SU-DHL-6 (cell line): ENCODE data around the gene TRIM28.

Experiments
- H2AFZ ChIP-seq: fragments of 200-600 bp; sonication (generic); 2 replicates; pipeline ENCODE4 v1.6.1; 2014; ENCODE audit warnings: low read depth, mild to moderate bottlenecking, moderate library complexity, mixed read lengths, antibody characterized with exemption, low read length; ENCODE audit not compliant: severe bottlenecking
- H3F3A ChIP-seq: fragments of 200-600 bp; shearing (Covaris generic); 2 replicates; pipeline ENCODE4 v1.6.0; 2016; ENCODE audit warnings: antibody characterized with exemption, mild to moderate bottlenecking; ENCODE audit not compliant: insufficient read depth
- H3K27ac ChIP-seq: fragments of 200-600 bp; sonication (generic); 2 replicates; pipeline ENCODE4 v1.5.1; 2016; ENCODE audit warnings: low read depth, mild to moderate bottlenecking, low read length, moderate library complexity, mixed read lengths
- H3K27me3 ChIP-seq: fragments of 200-600 bp; sonication (generic), shearing (Covaris generic); 2 replicates; pipeline ENCODE4 v1.6.0; 2014; ENCODE audit warnings: mild to moderate bottlenecking, low read length
- H3K36me3 ChIP-seq: fragments of 200-600 bp; sonication (generic); 2 replicates; pipeline ENCODE4 v1.6.1; 2014; ENCODE audit warnings: mild to moderate bottlenecking, low read length, mixed read lengths
- H3K4me2 ChIP-seq: fragments of 300-600, 200-600 bp; shearing (Covaris generic), sonication (generic); 2 replicates; pipeline ENCODE4 v1.6.0; 2014; ENCODE audit warnings: low read length, low read depth, mild to moderate bottlenecking; ENCODE audit not compliant: poor library complexity, severe bottlenecking
- H3K4me3 ChIP-seq: fragments of 200-600 bp; sonication (generic); 2 replicates; pipeline ENCODE4 v1.5.1; 2014; ENCODE audit warnings: antibody characterized with exemption, low read length, mild to moderate bottlenecking, mixed read lengths; ENCODE audit not compliant: insufficient read depth, poor library complexity, severe bottlenecking
- H3K79me2 ChIP-seq: fragments of 200-600 bp; sonication (generic); 2 replicates; pipeline ENCODE4 v1.6.1; 2014; ENCODE audit warnings: mild to moderate bottlenecking, low read length, moderate library complexity; ENCODE audit not compliant: insufficient read depth
- H3K9ac ChIP-seq: fragments of 200-600 bp; sonication (generic); 2 replicates; pipeline ENCODE4 v1.7.0; 2014; ENCODE audit warnings: mild to moderate bottlenecking, low read length
- H3K9me2 ChIP-seq: fragments of 200-600 bp; sonication (generic); replicated peaks from 2 replicates; pipeline ENCODE4 v1.6.1; 2014; ENCODE audit warnings: low read length; ENCODE audit not compliant: insufficient read depth
- H3K9me3 ChIP-seq: fragments of 200-600 bp; sonication (generic); 2 replicates; pipeline ENCODE4 v1.6.1; 2014; ENCODE audit warnings: low read length, mixed read lengths; ENCODE audit not compliant: insufficient read depth
- H4K20me1 ChIP-seq: fragments of 200-600 bp; sonication (generic); 2 replicates; pipeline ENCODE4 v1.6.1; 2014; ENCODE audit warnings: low read depth, mild to moderate bottlenecking, antibody characterized with exemption, low read length, moderate library complexity, mixed read lengths
- EZH2phosphoT487 ChIP-seq: fragments of 200-600 bp; sonication (generic), shearing (Covaris generic); conservative IDR thresholded peaks from 2 replicates; pipeline ENCODE4 v1.6.1; 2018; ENCODE audit warnings: mild to moderate bottlenecking, antibody characterized with exemption, low read length, moderate library complexity, mixed read lengths
- TF ChIP-seq, protein P1 (sequence below): fragments of 200-600 bp; sonication (generic); IDR thresholded peaks from one replicate; pipeline ENCODE4 v1.5.1; 2017; ENCODE audit warnings: antibody characterized with exemption, mild to moderate bottlenecking, low read length, moderate library complexity; ENCODE audit not compliant: insufficient read depth, poor library complexity, severe bottlenecking

Gene TRIM28

GRCh38 chr19:58582985-58583384 lies 39.1 kb downstream of the TRIM28 start:
- H3K9me2 ChIP-seq, result no peaks in the 10 kb centered on the region
- no peaks in the 10 kb centered on the region for H3K27me3 ChIP-seq
- no peak overlapping the region for H3K4me2 ChIP-seq
- H3F3A ChIP-seq, result peaks cover 7% of the 10 kb centered on the region
- no peaks in the 10 kb centered on the region for H4K20me1 ChIP-seq
- H3K79me2 ChIP-seq, result no peaks in the 10 kb centered on the region
- H3K4me3 ChIP-seq, result no peak overlapping the region
- H3K9me3 ChIP-seq, result no peaks in the 10 kb centered on the region
- no peaks in the 10 kb centered on the region for H3K36me3 ChIP-seq
- no peak for TF ChIP-seq EZH2phosphoT487
- TF ChIP-seq, protein P1, sequence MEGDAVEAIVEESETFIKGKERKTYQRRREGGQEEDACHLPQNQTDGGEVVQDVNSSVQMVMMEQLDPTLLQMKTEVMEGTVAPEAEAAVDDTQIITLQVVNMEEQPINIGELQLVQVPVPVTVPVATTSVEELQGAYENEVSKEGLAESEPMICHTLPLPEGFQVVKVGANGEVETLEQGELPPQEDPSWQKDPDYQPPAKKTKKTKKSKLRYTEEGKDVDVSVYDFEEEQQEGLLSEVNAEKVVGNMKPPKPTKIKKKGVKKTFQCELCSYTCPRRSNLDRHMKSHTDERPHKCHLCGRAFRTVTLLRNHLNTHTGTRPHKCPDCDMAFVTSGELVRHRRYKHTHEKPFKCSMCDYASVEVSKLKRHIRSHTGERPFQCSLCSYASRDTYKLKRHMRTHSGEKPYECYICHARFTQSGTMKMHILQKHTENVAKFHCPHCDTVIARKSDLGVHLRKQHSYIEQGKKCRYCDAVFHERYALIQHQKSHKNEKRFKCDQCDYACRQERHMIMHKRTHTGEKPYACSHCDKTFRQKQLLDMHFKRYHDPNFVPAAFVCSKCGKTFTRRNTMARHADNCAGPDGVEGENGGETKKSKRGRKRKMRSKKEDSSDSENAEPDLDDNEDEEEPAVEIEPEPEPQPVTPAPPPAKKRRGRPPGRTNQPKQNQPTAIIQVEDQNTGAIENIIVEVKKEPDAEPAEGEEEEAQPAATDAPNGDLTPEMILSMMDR, result no peak
- H3K9ac ChIP-seq, result no peak overlapping the region
- no peak overlapping the region for H3K27ac ChIP-seq
- H2AFZ ChIP-seq, result no peak overlapping the region

- H3K4me3 ChIP-seq, result no peak overlapping the region
- TF ChIP-seq EZH2phosphoT487, result no peak
- TF ChIP-seq, protein P1, result no peak
Measured at GRCh38 chr19:58584498-58585441, 40.9 kb downstream of the TRIM28 start.

GRCh38 chr19:58585442-58586132 lies 41.7 kb downstream of the TRIM28 start:
- no peak overlapping the region for H3K9ac ChIP-seq
- no peaks in the 10 kb centered on the region for H4K20me1 ChIP-seq
- H3F3A ChIP-seq, result no peaks in the 10 kb centered on the region
- no peak overlapping the region for H3K4me3 ChIP-seq
- no peaks in the 10 kb centered on the region for H3K79me2 ChIP-seq
- no peak overlapping the region for H3K4me2 ChIP-seq
- H3K27me3 ChIP-seq, result no peaks in the 10 kb centered on the region
- TF ChIP-seq, protein P1, result no peak
- TF ChIP-seq EZH2phosphoT487, result no peak
- no peaks in the 10 kb centered on the region for H3K9me3 ChIP-seq
- no peak overlapping the region for H3K27ac ChIP-seq
- no peaks in the 10 kb centered on the region for H3K36me3 ChIP-seq
- no peaks in the 10 kb centered on the region for H3K9me2 ChIP-seq
- H2AFZ ChIP-seq, result no peak overlapping the region

More at GRCh38 chr19:58584498-58585441, 40.9 kb downstream of the TRIM28 start:
- no peaks in the 10 kb centered on the region for H4K20me1 ChIP-seq
- no peaks in the 10 kb centered on the region for H3K9me3 ChIP-seq
- no peak overlapping the region for H3K4me2 ChIP-seq
- H3K9me2 ChIP-seq, result no peaks in the 10 kb centered on the region
- H3K36me3 ChIP-seq, result no peaks in the 10 kb centered on the region
- no peaks in the 10 kb centered on the region for H3K79me2 ChIP-seq
- H3F3A ChIP-seq, result no peaks in the 10 kb centered on the region
- no peak overlapping the region for H3K27ac ChIP-seq
- H3K9ac ChIP-seq, result no peak overlapping the region
- H2AFZ ChIP-seq, result no peak overlapping the region
- H3K27me3 ChIP-seq, result no peaks in the 10 kb centered on the region
